Measurements from ENCODE around the gene ANKRD22. TPM values are rescaled to one million over a fixed set of nuclear protein-coding genes. Genes with fewer than 3 reads are reported as not detected.

The ANKRD22 gene
- total and polyA plus RNA-seq, 9 of the 15 experiments (the other 6 are each of a cell fraction or from before 2014, with no cell fraction given): not detected

DNA sequence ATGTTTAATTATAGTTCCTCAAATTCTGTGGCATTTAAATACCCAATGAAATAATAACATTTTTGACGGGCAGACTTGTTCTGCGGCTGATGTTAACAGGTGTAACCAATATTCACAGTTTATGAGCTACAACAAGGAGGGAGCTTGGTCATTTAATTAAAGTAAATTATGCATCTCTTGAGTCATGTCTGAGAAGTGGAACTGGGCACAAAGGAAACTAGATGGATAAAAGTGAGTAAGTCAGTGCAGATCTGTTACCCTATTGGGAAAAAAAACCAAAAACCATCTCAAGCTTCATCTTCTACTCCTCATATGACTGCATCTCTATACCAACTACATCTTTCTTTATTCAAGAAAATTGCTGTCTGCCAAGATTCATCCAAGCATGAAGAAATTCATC, 24.0 kb downstream of the ANKRD22 start:
- H3K27me3 ChIP-seq (ENCODE audit: control insufficient read depth in 2 of 2, insufficient read depth in 2 of 2, low read length in 2 of 2): no peaks in the 10 kb centered on the region
- in situ Hi-C loops (cut with MboI): no loop called here
- BruUV-seq (replicated peaks): no TSS peak
- no peak for ATAC-seq
- intact Hi-C loops (cut with micrococcal nuclease): no loop called here
- no peak for FAIRE-seq
- H3K9ac ChIP-seq (ENCODE audit: insufficient read depth in 1 of 2, low read depth in 2 of 2, low read length in 2 of 2): no peak overlapping the region
- TF ChIP-seq EGR1 (conservative IDR thresholded peaks at IDR 0.05) (no peak), ZNF143 (CRISPR knock-in tag; IDR thresholded peaks at IDR 0.05) (no peak), L3MBTL2 (IDR thresholded peaks at IDR 0.05) (no peak)
- 0% methylated on average over 2 of the region's 2 CpGs for WGBS (ENCODE audit: insufficient coverage, low coverage, missing lambda C conversion rate)
- ChIA-PET POLR2A (no interaction called here), CTCF (ENCODE audit: low intra/inter-chr PET ratio) (no interaction called here)
- H3K36me3 ChIP-seq (ENCODE audit: control insufficient read depth, insufficient read depth, low read length): no peaks in the 10 kb centered on the region
- H3K9me3 ChIP-seq (replicated peaks; ENCODE audit: control insufficient read depth, insufficient read depth, low read depth, low read length): no peaks in the 10 kb centered on the region
- no peak overlapping the region for H2AFZ ChIP-seq (ENCODE audit: low read depth, low read length)
- no peak overlapping the region for H3K4me2 ChIP-seq (ENCODE audit: insufficient read depth, low read length)
- H3K4me3 ChIP-seq: no peak overlapping the region
- no peaks in the 10 kb centered on the region for H4K20me1 ChIP-seq (replicated peaks; ENCODE audit: control insufficient read depth, insufficient read depth, low read length)
- H3K79me2 ChIP-seq (ENCODE audit: control insufficient read depth, insufficient read depth, low read length): no peaks in the 10 kb centered on the region
- no peak for DNase-seq (ENCODE audit: extremely low read depth in 1 of 4, low spot score in 3 of 4)
- no peaks in the 10 kb centered on the region for H3K9me1 ChIP-seq (ENCODE audit: control insufficient read depth, insufficient read depth, low read length)
- no peak overlapping the region for H3K27ac ChIP-seq (ENCODE audit: extremely low read depth, low read depth, low read length)
- no peaks in the 10 kb centered on the region for H3K4me1 ChIP-seq (replicated peaks in 1 of 2; ENCODE audit: control insufficient read depth in 2 of 2, insufficient read depth in 2 of 2, low read length in 2 of 2)

DNA sequence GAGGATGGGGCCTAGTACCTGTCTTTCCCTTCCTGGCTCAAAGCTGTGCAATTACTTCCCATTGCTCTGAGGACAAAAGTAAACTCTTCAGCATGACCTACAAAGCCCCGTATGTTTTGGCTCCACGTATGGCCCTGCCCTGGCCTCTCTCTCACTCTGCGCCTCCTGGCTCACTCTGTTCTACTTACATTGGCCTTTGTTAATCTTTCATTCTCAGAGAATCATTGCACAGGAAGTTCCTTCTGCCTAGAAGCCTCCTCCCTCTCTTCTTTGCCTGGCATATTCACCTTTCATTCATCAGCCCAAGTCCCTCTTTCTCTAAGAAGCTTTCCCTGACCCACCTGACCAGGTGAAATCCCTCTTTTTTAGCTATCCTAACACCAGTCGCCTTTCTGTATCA, 25.3 kb downstream of the ANKRD22 start:
- BruUV-seq (replicated peaks): no TSS peak
- Histone ChIP-seq H3K4me2 (ENCODE audit: insufficient read depth, low read length) (no peak overlapping the region), H2AFZ (ENCODE audit: low read depth, low read length) (no peak overlapping the region), H3K9me3 (replicated peaks; ENCODE audit: control insufficient read depth, insufficient read depth, low read depth, low read length) (no peaks in the 10 kb centered on the region), H3K9me1 (ENCODE audit: control insufficient read depth, insufficient read depth, low read length) (no peaks in the 10 kb centered on the region), H3K36me3 (ENCODE audit: control insufficient read depth, insufficient read depth, low read length) (no peaks in the 10 kb centered on the region), H3K4me1 (replicated peaks in 1 of 2; ENCODE audit: control insufficient read depth in 2 of 2, insufficient read depth in 2 of 2, low read length in 2 of 2) (no peaks in the 10 kb centered on the region), H3K27me3 (ENCODE audit: control insufficient read depth in 2 of 2, insufficient read depth in 2 of 2, low read length in 2 of 2) (no peaks in the 10 kb centered on the region), H3K4me3 (no peak overlapping the region), H3K79me2 (ENCODE audit: control insufficient read depth, insufficient read depth, low read length) (no peaks in the 10 kb centered on the region), H3K9ac (ENCODE audit: insufficient read depth in 1 of 2, low read depth in 2 of 2, low read length in 2 of 2) (no peak overlapping the region), H4K20me1 (replicated peaks; ENCODE audit: control insufficient read depth, insufficient read depth, low read length) (no peaks in the 10 kb centered on the region), H3K27ac (ENCODE audit: extremely low read depth, low read depth, low read length) (no peak overlapping the region)
- no peak for DNase-seq (ENCODE audit: extremely low read depth in 1 of 4, low spot score in 3 of 4)
- intact Hi-C loops (cut with micrococcal nuclease): no loop called here
- ChIA-PET CTCF (ENCODE audit: low intra/inter-chr PET ratio) (no interaction called here), POLR2A (no interaction called here)
- 0% methylated on average over 4 of the region's 4 CpGs for WGBS (ENCODE audit: insufficient coverage, low coverage, missing lambda C conversion rate)
- no peak for ATAC-seq
- in situ Hi-C loops (cut with MboI): no loop called here
- FAIRE-seq: no peak
- TF ChIP-seq, protein P1, sequence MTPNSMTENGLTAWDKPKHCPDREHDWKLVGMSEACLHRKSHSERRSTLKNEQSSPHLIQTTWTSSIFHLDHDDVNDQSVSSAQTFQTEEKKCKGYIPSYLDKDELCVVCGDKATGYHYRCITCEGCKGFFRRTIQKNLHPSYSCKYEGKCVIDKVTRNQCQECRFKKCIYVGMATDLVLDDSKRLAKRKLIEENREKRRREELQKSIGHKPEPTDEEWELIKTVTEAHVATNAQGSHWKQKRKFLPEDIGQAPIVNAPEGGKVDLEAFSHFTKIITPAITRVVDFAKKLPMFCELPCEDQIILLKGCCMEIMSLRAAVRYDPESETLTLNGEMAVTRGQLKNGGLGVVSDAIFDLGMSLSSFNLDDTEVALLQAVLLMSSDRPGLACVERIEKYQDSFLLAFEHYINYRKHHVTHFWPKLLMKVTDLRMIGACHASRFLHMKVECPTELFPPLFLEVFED (CRISPR knock-in tag; conservative IDR thresholded peaks at IDR 0.05): no peak
- TF ChIP-seq PML (IDR thresholded peaks at IDR 0.05; ENCODE audit: low read length): no peak
- TF ChIP-seq FOS (IDR thresholded peaks at IDR 0.05; ENCODE audit: extremely low read depth, insufficient read length): no peak
- TF ChIP-seq STAG1 (CRISPR knock-in tag; IDR thresholded peaks at IDR 0.05; ENCODE audit: borderline replicate concordance): no peak
- TF ChIP-seq, protein P2, sequence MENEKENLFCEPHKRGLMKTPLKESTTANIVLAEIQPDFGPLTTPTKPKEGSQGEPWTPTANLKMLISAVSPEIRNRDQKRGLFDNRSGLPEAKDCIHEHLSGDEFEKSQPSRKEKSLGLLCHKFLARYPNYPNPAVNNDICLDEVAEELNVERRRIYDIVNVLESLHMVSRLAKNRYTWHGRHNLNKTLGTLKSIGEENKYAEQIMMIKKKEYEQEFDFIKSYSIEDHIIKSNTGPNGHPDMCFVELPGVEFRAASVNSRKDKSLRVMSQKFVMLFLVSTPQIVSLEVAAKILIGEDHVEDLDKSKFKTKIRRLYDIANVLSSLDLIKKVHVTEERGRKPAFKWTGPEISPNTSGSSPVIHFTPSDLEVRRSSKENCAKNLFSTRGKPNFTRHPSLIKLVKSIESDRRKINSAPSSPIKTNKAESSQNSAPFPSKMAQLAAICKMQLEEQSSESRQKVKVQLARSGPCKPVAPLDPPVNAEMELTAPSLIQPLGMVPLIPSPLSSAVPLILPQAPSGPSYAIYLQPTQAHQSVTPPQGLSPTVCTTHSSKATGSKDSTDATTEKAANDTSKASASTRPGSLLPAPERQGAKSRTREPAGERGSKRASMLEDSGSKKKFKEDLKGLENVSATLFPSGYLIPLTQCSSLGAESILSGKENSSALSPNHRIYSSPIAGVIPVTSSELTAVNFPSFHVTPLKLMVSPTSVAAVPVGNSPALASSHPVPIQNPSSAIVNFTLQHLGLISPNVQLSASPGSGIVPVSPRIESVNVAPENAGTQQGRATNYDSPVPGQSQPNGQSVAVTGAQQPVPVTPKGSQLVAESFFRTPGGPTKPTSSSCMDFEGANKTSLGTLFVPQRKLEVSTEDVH (IDR thresholded peaks at IDR 0.05; ENCODE audit: low read depth, partially characterized antibody): no peak
- no peak for TF ChIP-seq CEBPB (tag; IDR thresholded peaks at IDR 0.05)
- TF ChIP-seq TFAM (CRISPR knock-in tag; conservative IDR thresholded peaks at IDR 0.05): no peak
- no peak for TF ChIP-seq OTX1 (CRISPR knock-in tag; IDR thresholded peaks at IDR 0.05)
- no peak for TF ChIP-seq SPI1 (IDR thresholded peaks at IDR 0.05; ENCODE audit: borderline replicate concordance, low read depth, low read length)
- TF ChIP-seq FOXJ2 (tag; IDR thresholded peaks at IDR 0.05): no peak
- TF ChIP-seq PHF21A (IDR thresholded peaks at IDR 0.05; ENCODE audit: borderline replicate concordance, low read depth): no peak
- no peak for TF ChIP-seq RBM34 (IDR thresholded peaks at IDR 0.05; ENCODE audit: borderline replicate concordance, insufficient read depth, low read length)
- TF ChIP-seq RB1 (IDR thresholded peaks at IDR 0.05; ENCODE audit: low read depth): no peak

Data from K562 (cell line).